HG03432 (cell line): Measurements from ENCODE around the gene LMF1.
"Not testable (repeated sequence)": the region's sequence is repeated elsewhere in the genome, so short reads cannot be mapped to it uniquely, and the experiment has no call there.

Source experiments
- ATAC-seq: cut with Tn5 transposase; IDR thresholded peaks from one replicate; pipeline ENCODE4 v1.9.1; 2021; ENCODE audit warnings: mild to moderate bottlenecking, moderate library complexity; ENCODE audit not compliant: unreplicated experiment

Gene LMF1

GRCh38 chr16:873243-873661 is 97.5 kb downstream of the LMF1 start:
- no peak for ATAC-seq

GRCh38 chr16:872436-873242 is 98.1 kb downstream of the LMF1 start:
- no peak for ATAC-seq

GRCh38 chr16:871562-872345 is 99.0 kb downstream of the LMF1 start:
- ATAC-seq, result no peak

DNA sequence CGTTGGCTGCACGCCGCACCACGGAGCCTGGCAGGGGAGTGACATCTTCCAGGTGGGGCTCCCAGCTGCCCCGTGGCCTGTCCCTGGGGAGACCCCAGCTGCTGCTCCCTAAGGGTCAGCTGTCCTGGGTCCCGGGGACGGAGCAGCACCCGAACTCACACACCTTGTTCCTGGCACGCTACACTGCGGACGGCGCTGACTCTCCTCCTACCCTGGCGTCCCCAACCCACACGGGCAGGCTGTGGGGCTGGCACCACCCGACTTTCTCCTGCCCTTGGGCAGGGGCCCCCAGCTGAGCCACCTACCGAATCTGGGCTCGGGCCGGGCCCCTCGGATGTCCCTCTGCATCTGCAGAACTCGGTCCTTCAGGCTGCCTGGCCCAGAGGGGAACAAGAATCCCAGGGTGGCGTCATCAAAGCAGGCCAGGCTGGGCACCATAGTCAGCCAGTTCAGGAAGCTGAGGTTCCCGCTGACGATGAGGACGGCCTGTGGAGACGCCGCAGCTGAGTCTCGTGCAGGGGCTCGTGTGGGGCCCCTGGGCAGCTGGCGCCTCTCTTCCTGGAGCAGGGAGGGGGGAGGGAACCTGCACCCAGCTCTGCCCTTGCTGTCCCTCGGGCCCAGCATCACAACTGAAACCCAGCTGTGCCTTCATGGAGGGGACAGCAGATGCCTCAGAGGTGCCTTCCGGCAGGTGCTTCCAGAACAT is 99.8 kb downstream of the LMF1 start:
- no peak for ATAC-seq

DNA sequence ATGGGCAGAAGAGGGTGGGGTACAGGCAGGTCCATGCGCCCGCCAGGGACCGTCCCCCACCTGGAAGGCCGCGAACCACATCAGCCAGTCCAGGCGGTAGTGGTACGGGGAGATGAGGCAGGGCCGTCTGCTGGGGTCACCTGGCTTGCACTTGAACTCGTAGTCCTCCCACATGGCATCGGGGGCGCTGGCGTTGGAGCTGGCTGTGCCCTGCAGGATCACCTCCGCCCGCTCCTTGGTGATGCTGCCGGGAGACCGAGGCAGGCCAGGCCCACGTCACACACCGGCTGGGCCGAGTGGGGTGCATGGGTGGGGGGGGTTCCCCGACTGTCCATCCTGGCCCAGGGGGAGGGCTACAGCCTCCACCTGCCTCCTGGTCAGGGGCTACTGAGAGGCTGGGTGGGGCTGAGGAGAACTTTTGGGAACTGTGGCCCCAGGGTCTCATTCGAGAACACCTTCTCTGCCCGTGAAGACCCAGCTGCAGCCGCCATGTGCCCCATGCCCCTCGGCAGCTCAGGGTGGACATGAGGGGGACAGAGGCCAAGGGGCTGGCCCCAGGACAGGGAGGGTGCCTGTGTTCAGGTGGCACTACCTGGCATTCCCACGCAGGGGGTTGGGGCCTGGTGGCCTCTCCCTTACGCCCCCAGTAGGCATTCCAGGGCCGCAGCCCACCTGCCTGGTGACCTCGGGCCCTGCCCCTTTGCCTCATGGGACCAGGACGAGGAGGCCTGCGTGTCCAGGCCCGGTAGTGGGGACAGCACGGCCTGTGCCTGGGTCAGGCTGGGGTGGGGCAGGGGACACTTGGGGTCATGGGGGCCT is 100.8 kb downstream of the LMF1 start:
- ATAC-seq, result no peak

DNA sequence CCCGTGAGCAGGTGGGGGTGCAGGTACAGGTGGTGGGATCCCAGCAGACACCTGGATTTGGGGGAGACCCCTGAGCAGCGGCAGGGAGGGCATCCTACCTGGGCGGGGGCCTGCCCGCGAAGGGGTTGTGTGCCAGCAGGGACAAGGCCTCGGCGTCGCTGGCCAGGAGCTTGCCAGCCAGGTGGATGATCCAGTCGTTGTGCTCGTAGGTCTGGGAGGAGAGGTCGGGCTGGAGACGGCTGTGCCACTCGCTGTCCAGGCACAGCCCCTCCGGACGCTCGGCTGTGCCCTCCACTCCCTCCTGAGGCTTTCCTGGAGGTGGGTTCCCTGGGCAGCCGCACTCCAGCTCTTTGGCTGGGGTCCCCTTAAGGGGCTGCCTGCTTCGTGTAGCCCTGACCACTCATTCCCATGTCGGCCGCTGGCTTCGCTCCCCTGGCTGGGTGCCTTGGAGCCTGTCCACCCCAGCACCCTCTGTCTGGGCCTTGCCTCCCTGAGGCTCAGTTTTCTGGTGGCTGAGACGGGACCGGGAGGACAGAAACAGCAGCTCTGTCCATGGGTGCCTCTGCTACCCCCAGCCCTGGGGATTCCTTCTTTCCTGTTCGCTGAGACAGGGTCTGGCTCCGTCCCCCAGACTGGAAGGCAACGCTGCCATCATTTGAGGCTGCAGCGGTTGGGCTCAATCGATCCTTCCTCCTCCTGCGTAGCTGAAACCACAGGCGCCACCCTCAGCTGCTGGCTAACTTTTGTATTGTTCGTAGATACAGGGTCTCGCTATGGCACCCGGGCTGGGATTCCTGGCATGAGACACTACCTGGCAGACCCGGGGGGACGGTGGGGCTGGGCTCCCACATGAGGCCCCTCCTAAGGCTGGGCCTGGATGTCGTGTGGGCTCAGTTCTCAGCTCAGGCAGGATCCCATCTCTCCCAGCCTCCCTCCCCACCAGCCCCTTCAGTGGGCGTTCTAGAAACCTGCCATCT is 101.7 kb downstream of the LMF1 start:
- no peak for ATAC-seq

DNA sequence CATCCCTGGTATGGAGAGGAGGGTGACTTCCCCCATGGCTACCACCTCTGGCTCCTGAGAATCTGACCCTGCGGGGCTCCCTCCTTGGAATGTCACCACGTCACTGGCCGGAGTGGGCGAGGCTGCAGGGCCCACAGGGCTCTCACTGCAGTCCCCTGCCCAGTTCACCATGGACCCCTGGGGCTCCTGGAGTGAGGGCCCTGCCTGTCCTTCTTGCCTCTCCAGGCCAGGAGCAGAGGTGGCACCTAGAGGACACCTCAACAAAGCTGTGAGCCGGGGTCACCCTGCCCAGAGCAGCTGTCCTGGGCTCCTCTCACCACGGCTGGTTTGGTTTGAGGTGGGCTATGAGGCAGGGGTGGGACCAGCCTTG is 102.4 kb downstream of the LMF1 start:
- ATAC-seq, result no peak

DNA sequence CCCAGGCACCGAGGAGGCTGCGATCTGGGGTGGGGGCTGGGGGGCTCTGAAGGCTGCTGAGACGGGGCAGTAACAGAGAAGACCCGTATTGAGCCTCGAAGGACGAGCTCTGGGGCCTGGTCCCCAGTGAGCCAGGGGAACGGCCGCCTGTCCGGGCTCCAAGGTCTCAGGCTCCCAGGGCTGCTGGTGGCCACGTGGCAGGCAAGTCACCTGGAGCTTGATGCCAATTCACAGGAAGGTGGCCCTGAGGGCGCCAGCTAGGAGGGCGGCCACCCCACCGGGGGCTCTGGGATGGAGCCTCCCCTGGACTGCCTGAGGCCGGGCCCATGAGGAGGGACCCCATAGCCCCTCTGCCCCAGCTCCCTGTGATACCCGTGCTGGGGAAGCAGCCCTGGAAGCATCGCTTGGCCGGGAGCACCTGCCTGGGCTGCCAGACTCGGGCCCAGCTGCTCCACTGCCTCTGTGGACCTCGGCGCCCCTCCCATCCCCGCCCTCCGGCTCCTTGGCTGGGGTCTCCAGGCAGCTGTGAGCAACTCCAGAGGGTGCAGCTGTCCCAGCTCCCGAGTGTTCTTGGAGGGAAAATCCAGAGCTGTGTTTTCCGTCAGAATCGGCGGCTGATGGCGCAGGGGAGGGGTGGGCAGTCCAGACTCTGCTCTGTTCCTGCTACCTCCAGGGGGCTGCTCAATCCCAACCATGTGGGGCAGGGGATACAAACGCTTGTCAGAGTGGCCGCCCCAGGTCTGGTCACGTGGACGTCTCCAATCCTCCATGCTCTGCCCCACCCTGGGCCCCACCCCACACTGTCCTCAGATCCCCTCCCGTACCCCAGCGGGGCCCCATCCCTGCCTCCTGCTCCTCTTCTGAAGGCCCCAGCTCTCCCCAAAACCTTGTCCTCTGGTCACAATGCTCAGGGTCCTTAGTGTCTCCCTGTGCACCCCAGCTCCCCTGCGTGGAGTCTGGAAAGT is 103.1 kb downstream of the LMF1 start:
- no peak for ATAC-seq

GRCh38 chr16:866252-866896 is 104.4 kb downstream of the LMF1 start:
- ATAC-seq, result no peak

GRCh38 chr16:865026-865425 is 105.8 kb downstream of the LMF1 start:
- no peak for ATAC-seq

DNA sequence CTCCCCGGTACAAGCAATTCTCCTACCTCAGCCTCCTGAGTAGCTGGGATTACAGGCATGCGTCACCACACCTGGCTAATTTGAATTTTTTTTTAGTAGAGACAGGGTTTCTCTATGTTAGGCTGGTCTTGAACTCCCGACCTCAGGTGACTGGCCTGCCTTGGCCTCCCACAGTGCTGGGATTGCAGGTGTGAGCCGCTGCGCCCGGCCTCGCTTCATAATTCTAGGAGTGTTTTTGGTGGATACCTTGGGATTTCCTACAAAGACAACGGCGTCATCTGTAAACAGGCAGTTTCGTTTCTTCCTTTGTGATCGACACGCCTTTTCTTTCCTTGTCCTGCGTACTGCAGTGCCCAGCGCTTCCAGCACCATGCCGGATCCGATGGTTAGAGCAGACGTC is 109.3 kb downstream of the LMF1 start:
- ATAC-seq, result no peak

DNA sequence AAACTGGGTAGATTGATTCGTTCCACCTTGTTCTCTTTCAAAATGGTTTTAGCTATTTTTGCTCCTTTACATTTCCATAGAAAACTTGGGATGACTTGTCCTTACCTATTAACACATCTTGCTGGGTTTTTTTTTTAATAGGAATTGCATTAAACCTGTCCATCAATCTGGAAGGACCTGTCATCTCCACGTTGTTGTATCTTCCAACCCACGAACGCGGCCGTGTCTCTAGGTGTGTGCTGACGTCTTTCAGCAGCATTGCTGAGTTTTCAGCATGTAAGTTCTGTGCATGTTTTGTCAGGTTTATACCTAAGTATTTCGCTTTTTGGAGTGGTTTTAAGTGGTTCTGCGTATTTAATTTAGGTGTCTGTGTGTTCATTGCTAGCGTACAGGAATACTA is 109.9 kb downstream of the LMF1 start:
- no peak for ATAC-seq

- ATAC-seq, result not testable (repeated sequence)
Measured at GRCh38 chr16:858971-859370, 111.8 kb downstream of the LMF1 start.

GRCh38 chr16:858441-858840 is 112.3 kb downstream of the LMF1 start:
- not testable (repeated sequence) for ATAC-seq

- no peak for ATAC-seq
Measured at GRCh38 chr16:856811-857210, 114.0 kb downstream of the LMF1 start.

GRCh38 chr16:856101-856500 is 114.7 kb downstream of the LMF1 start:
- no peak for ATAC-seq

DNA sequence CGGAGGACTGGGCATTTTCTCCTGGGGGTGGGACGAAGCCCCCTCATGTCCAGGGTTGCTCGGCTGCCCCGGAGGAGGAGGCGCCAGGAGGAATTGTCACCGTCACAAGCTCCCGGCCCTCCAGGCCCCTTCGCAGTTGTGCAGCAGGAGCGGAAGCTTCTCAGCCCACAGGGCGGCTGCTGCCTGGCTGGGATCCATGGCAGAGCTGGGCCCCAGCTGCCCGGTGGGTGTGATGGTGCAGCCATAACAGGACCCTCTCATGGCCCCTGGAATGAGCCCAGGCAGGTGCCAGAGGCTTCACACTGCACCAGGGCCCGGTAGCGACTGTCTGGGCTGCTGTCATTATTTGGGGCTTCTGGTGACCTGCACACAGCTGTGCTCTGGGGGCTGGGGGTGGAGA is 115.3 kb downstream of the LMF1 start:
- no peak for ATAC-seq

- ATAC-seq, result no peak
Measured at GRCh38 chr16:854808-855410, 115.9 kb downstream of the LMF1 start.
